A549 (cell line): ENCODE measurements around the gene STYXL2. TPM values are rescaled to one million over a fixed set of nuclear protein-coding genes. Genes with fewer than 3 reads are reported as not detected.

Source experiments
- ATAC-seq, 2 experiments: fragments of 200-7000 bp in 1 of 2; fragments of >200 bp in 1 of 2; cut with Nextera tagmentation in 1 of 2; cut with Tn5 transposase in 1 of 2; 3 replicates each; pipeline versions ENCODE4 v1.8.0 to v1.9.1; 2018 to 2020; ENCODE audit warnings: mild to moderate bottlenecking in 1 of 2, moderate library complexity in 1 of 2
- CTCF ChIA-PET: fragments of 300-600 bp; sonication (Branson Sonifier 250); formaldehyde crosslinking; extraction: SDS; loops from one replicate; lab custom pipeline; 2021; ENCODE audit warnings: antibody characterized with exemption, inconsistent platforms; lab: Yijun Ruan, JAX
- POLR2A ChIA-PET: fragments of 350-600 bp; formaldehyde crosslinking; extraction: SDS; loops from one replicate; lab custom pipeline; 2021; ENCODE audit warnings: antibody characterized with exemption, inconsistent platforms; lab: Yijun Ruan, JAX
- DNase-seq, 2 experiments: peaks; one replicate each; pipeline versions ENCODE4 v3.0.0 to v3.0.0-alpha.2; 2011 to 2016; ENCODE audit warnings: low read depth in 1 of 2, low spot score in 1 of 2
- FAIRE-seq: peaks from 2 replicates; lab custom pipeline; 2011; peaks lifted over from hg19 to GRCh38; lab: Jason Lieb, UNC
- H3K27ac ChIP-seq, 2 experiments: fragments of >200 bp; sonication (Bioruptor Twin); formaldehyde crosslinking; 3 replicates each; pipeline ENCODE4 v1.5.1; 2016 to 2017
- H3K4me1 ChIP-seq: fragments of >200 bp; sonication (Bioruptor Twin); formaldehyde crosslinking; 3 replicates; pipeline ENCODE4 v1.6.1; 2016
- H3K4me2 ChIP-seq: fragments of >200 bp; sonication (Bioruptor Twin); formaldehyde crosslinking; 3 replicates; pipeline ENCODE4 v1.6.1; 2016
- H3K4me3 ChIP-seq: fragments of >200 bp; sonication (Bioruptor Twin); formaldehyde crosslinking; 3 replicates; pipeline ENCODE4 v1.5.1; 2016
- H3K9me3 ChIP-seq: fragments of >200 bp; sonication (Bioruptor Twin); formaldehyde crosslinking; 3 replicates; pipeline ENCODE4 v1.6.1; 2016
- BCL3 ChIP-seq: fragments of >200 bp; sonication (Bioruptor Twin); formaldehyde crosslinking; IDR thresholded peaks from 3 replicates; pipeline ENCODE4 v1.6.1; 2016
- CEBPB ChIP-seq, 2 experiments: fragments of >200 bp in 1 of 2; sonication (Bioruptor Twin) in 1 of 2; formaldehyde crosslinking in 1 of 2; IDR thresholded peaks; 2 replicates each; pipeline ENCODE4 v1.6.1; 2012 to 2016
- CHD2 ChIP-seq: fragments of 150-350 bp; IDR thresholded peaks from 2 replicates; pipeline ENCODE4 v1.6.1; 2014; ENCODE audit warnings: low read length; ENCODE audit not compliant: partially characterized antibody
- CHD4 ChIP-seq: fragments of 200-600 bp; sonication (generic); IDR thresholded peaks from 2 replicates; pipeline ENCODE4 v1.6.1; 2016; ENCODE audit warnings: antibody characterized with exemption, mild to moderate bottlenecking, borderline replicate concordance
- CTCF ChIP-seq: fragments of >200 bp; sonication (Bioruptor Twin); formaldehyde crosslinking; IDR thresholded peaks from 3 replicates; pipeline ENCODE4 v1.5.1; 2016
- EHF ChIP-seq: fragments of 250-450 bp; sonication (Bioruptor Pico); IDR thresholded peaks from 2 replicates; pipeline ENCODE4 v1.5.0; 2020; ENCODE audit warnings: mild to moderate bottlenecking
- ELK1 ChIP-seq: fragments of 150-350 bp; IDR thresholded peaks from 2 replicates; pipeline ENCODE4 v1.6.1; 2014; ENCODE audit warnings: low read depth, mild to moderate bottlenecking, low read length
- ESRRA ChIP-seq: fragments of 150-350 bp; IDR thresholded peaks from 2 replicates; pipeline ENCODE4 v1.6.1; 2014; ENCODE audit warnings: mild to moderate bottlenecking, low read length, borderline replicate concordance
- FOSB ChIP-seq: fragments of 250-450 bp; sonication (Bioruptor Pico); IDR thresholded peaks from 2 replicates; pipeline ENCODE4 v1.5.0; 2020; ENCODE audit warnings: mild to moderate bottlenecking, moderate library complexity
- FOSL2 ChIP-seq, 2 experiments: fragments of 450-650 bp in 1 of 2; fragments of >200 bp in 1 of 2; sonication (Bioruptor Twin) in 1 of 2; formaldehyde crosslinking; IDR thresholded peaks; 2 replicates each; pipeline versions ENCODE4 v1.5.0 to v1.6.1; 2016 to 2020; ENCODE audit warnings: mild to moderate bottlenecking in 1 of 2, moderate library complexity in 1 of 2
- FOXS1 ChIP-seq: fragments of 250-450 bp; sonication (Bioruptor Pico); IDR thresholded peaks from 2 replicates; pipeline ENCODE4 v1.5.0; 2020; ENCODE audit warnings: mild to moderate bottlenecking, moderate library complexity
- HES2 ChIP-seq: fragments of >200 bp; sonication (Bioruptor Twin); formaldehyde crosslinking; IDR thresholded peaks from 2 replicates; pipeline ENCODE4 v1.6.1; 2016
- HOXB5 ChIP-seq: fragments of 250-450 bp; sonication (Bioruptor Pico); IDR thresholded peaks from 2 replicates; pipeline ENCODE4 v1.5.0; 2020; ENCODE audit warnings: mild to moderate bottlenecking, moderate library complexity
- MAFK ChIP-seq: fragments of 450-650 bp; IDR thresholded peaks from 2 replicates; pipeline ENCODE4 v1.6.1; 2014; ENCODE audit not compliant: partially characterized antibody
- MAX ChIP-seq: IDR thresholded peaks from 2 replicates; pipeline ENCODE4 v1.6.1; 2012
- PHF8 ChIP-seq: fragments of 200-600 bp; sonication (generic); IDR thresholded peaks from 2 replicates; pipeline ENCODE4 v1.6.1; 2016; ENCODE audit warnings: low read depth, mild to moderate bottlenecking, antibody characterized with exemption, moderate library complexity, borderline replicate concordance
- POLR2A ChIP-seq: IDR thresholded peaks from 2 replicates; pipeline ENCODE4 v1.6.1; 2012; ENCODE audit warnings: mild to moderate bottlenecking, low read length
- RAD21 ChIP-seq, 2 experiments: fragments of >200 bp in 1 of 2; sonication (Bioruptor Twin) in 1 of 2; formaldehyde crosslinking in 1 of 2; IDR thresholded peaks in 1 of 2; conservative IDR thresholded peaks in 1 of 2; 2 replicates in 1 of 2; 3 replicates in 1 of 2; pipeline ENCODE4 v1.6.1; 2012 to 2018; ENCODE audit warnings: inconsistent platforms in 1 of 2
- RARB ChIP-seq: fragments of 250-450 bp; sonication (Bioruptor Pico); IDR thresholded peaks from 2 replicates; pipeline ENCODE4 v1.8.0; 2021; ENCODE audit warnings: mild to moderate bottlenecking, moderate library complexity
- RCOR1 ChIP-seq: fragments of 150-350 bp; IDR thresholded peaks from 2 replicates; pipeline ENCODE4 v1.6.1; 2014; ENCODE audit warnings: antibody characterized with exemption, low read length, low read depth
- RNF2 ChIP-seq: fragments of 200-600 bp; sonication (generic); IDR thresholded peaks from 2 replicates; pipeline ENCODE4 v1.6.1; 2016; ENCODE audit warnings: low read depth, mild to moderate bottlenecking, antibody characterized with exemption, moderate library complexity, borderline replicate concordance
- SMC3 ChIP-seq: fragments of >200 bp; sonication (Bioruptor Twin); formaldehyde crosslinking; IDR thresholded peaks from 3 replicates; pipeline ENCODE4 v1.6.1; 2018; ENCODE audit warnings: inconsistent platforms
- USF2 ChIP-seq: fragments of 450-650 bp; IDR thresholded peaks from 2 replicates; pipeline ENCODE4 v1.6.1; 2014; ENCODE audit warnings: antibody characterized with exemption
- ZC3H11A ChIP-seq: fragments of 450-650 bp; IDR thresholded peaks from 2 replicates; pipeline ENCODE4 v1.6.1; 2014; ENCODE audit warnings: antibody characterized with exemption, mild to moderate bottlenecking
- ZFP36 ChIP-seq: fragments of 450-650 bp; IDR thresholded peaks from 2 replicates; pipeline ENCODE4 v1.6.1; 2014; ENCODE audit warnings: borderline replicate concordance; ENCODE audit not compliant: partially characterized antibody
- ZSCAN20 ChIP-seq: fragments of 250-450 bp; sonication (Bioruptor Pico); IDR thresholded peaks from 2 replicates; pipeline ENCODE4 v1.8.0; 2022; ENCODE audit warnings: mild to moderate bottlenecking, moderate library complexity
- WGBS: methylation state at CpG from one replicate; pipeline ENCODE4 v1.1.6; 2017; ENCODE audit errors: missing lambda C conversion rate; 5-methylcytosine and 5-hydroxymethylcytosine counted together
- polyA plus RNA-seq, 4 experiments: library from polyadenylated mRNA; depleted of rRNA in 3 of 4; stranded (reverse); fragments of >200 nt; fragmentation: RNase III in 1 of 4; extraction: RNeasy Plus Mini Kit Qiagen cat#74134 plus additional on column Dnase treatment in 1 of 4; gene quantifications; 2 replicates in 3 of 4; 3 replicates in 1 of 4; pipeline ENCODE4 v1.2.3, GENCODE V29; 2011 to 2017

Gene STYXL2
- polyA plus RNA-seq, 2 of the 4 experiments (the other 2 are of a cell fraction) = not detected

GRCh38 chr1:167076136-167076710 is 17.7 kb upstream of the STYXL2 start:
- POLR2A ChIA-PET = no interaction called here
- WGBS = 69% methylated on average over 8 of the region's 8 CpGs
- Histone ChIP-seq H3K27ac (no peak overlapping the region), H3K4me2 (no peak overlapping the region), H3K4me3 (no peak overlapping the region), H3K4me1 (no peaks in the 10 kb centered on the region), H3K9me3 (no peaks in the 10 kb centered on the region)
- no peak for TF ChIP-seq SMC3
- TF ChIP-seq FOSL2 (IDR thresholded peaks at IDR 0.05) = no peak
- no peak for TF ChIP-seq FOSL2 (CRISPR knock-in tag; IDR thresholded peaks at IDR 0.05)
- TF ChIP-seq ZFP36 = no peak
- no peak for TF ChIP-seq EHF (CRISPR knock-in tag)
- no peak for TF ChIP-seq FOXS1 (CRISPR knock-in tag)
- TF ChIP-seq ESRRA = no peak
- no peak for TF ChIP-seq HOXB5 (CRISPR knock-in tag)
- TF ChIP-seq ZC3H11A = no peak
- TF ChIP-seq ZSCAN20 (CRISPR knock-in tag) = no peak
- no peak for TF ChIP-seq RARB (CRISPR knock-in tag)
- no peak for TF ChIP-seq PHF8
- TF ChIP-seq RAD21 (conservative IDR thresholded peaks at IDR 0.05 in 1 of 2, IDR thresholded peaks at IDR 0.05 in 1 of 2) = no peak
- TF ChIP-seq ELK1 = no peak
- no peak for DNase-seq
- ATAC-seq = no peak
- CTCF ChIA-PET = interaction anchor here (0.7 to 2.2 kb wide), 3 partner anchors 10 to 367 kb away, joined by 3 to 9 read pairs (median 3); no protein-coding TSS in a partner anchor
- no peak for FAIRE-seq

- DNase-seq (no peak), FAIRE-seq (no peak), ATAC-seq (no peak)
- Histone ChIP-seq H3K4me2 (no peak overlapping the region), H3K9me3 (no peaks in the 10 kb centered on the region), H3K4me1 (peaks cover 2% of the 10 kb centered on the region), H3K27ac (no peak overlapping the region), H3K4me3 (no peak overlapping the region)
- WGBS = 49% methylated on average over 3 of the region's 3 CpGs
- TF ChIP-seq BCL3 (no peak), MAFK (peak; percentile 35)
- POLR2A ChIA-PET = no interaction called here
- CTCF ChIA-PET = interaction anchor here (0.6 to 6.7 kb wide), 4 partner anchors 8 to 365 kb away, joined by 3 to 31 read pairs (median 6); no protein-coding TSS in a partner anchor
Measured at GRCh38 chr1:167077128-167077867, 16.6 kb upstream of the STYXL2 start.

- Histone ChIP-seq H3K27ac (no peak overlapping the region), H3K4me3 (no peak overlapping the region), H3K4me2 (no peak overlapping the region), H3K9me3 (no peaks in the 10 kb centered on the region), H3K4me1 (peaks cover 8% of the 10 kb centered on the region)
- no peak for TF ChIP-seq POLR2A
- TF ChIP-seq FOXS1 (CRISPR knock-in tag) = no peak
- TF ChIP-seq HOXB5 (CRISPR knock-in tag) = no peak
- no peak for TF ChIP-seq BCL3
- TF ChIP-seq CEBPB (IDR thresholded peaks at IDR 0.05) = no peak
- TF ChIP-seq CTCF = no peak
- no peak for TF ChIP-seq MAX
- TF ChIP-seq RCOR1 = no peak
- TF ChIP-seq USF2 = no peak
- no peak for TF ChIP-seq FOSB (CRISPR knock-in tag)
- no peak for TF ChIP-seq CHD2
- no peak for TF ChIP-seq HES2
- no peak for TF ChIP-seq RNF2
- TF ChIP-seq CHD4 = no peak
- DNase-seq (no peak), ATAC-seq (no peak), FAIRE-seq (no peak)
- ChIA-PET CTCF (interaction anchor here (6.7 kb wide), 1 partner anchor 20 kb away, joined by 31 read pairs; no protein-coding TSS in a partner anchor), POLR2A (no interaction called here)
Measured at GRCh38 chr1:167077868-167078210, 16.0 kb upstream of the STYXL2 start.
